Measurements from ENCODE around the gene SGMS1.

The SGMS1 gene

DNA sequence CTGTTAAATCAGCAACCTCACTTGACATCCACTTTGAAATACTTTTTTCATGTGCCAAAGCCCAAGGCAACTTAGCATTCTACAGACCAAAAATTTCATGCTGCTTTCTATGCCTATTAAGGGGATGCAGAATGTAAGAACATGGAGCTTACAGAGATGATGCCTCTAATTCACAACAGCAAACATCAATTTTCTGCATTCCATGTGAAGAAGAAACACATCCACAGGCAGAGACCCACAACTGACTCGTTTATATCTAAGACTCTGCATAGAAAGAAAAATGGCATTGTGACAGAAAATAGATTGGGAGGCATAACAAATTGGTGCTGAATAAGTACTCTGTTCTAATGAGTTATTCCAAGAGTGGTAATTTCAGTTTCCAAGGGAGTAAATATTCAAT, 107.6 kb downstream of the SGMS1 start:
- DNase-seq (ENCODE audit: low spot score), result no peak
- in situ Hi-C loops (cut with MboI; ENCODE audit: low pct_unique_long_range_greater_than_20kb, low sequenced_read_pairs, unreplicated experiment), result no loop called here
- no peak for TF ChIP-seq CTCF (IDR thresholded peaks at IDR 0.05; ENCODE audit: extremely low read depth, insufficient read depth, missing control alignments)

GRCh38 chr10:50515420-50515819, 108.3 kb downstream of the SGMS1 start:
- in situ Hi-C loops (cut with MboI; ENCODE audit: low pct_unique_long_range_greater_than_20kb, low sequenced_read_pairs, unreplicated experiment), result no loop called here
- DNase-seq (ENCODE audit: low spot score), result no peak
- TF ChIP-seq CTCF (IDR thresholded peaks at IDR 0.05; ENCODE audit: extremely low read depth, insufficient read depth, missing control alignments), result no peak

DNA sequence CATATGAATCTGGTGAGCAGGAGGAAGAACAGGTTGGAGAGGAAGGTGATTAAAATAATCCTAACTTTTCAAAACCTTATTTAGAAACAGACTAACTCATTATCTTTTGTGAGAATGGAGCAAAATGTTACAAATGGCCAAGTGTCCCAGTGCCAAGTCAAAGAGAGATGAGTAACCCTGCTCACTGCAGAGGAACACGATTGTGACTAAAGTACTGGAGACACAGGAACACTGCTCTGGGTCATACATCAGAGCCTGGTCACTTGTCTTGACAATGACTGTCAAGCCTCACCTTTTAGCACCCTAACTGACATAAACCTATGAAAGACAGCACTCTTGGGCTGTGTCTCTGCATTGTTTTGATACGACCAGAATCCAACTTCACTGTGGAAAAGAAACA, 108.8 kb downstream of the SGMS1 start:
- in situ Hi-C loops (cut with MboI; ENCODE audit: low pct_unique_long_range_greater_than_20kb, low sequenced_read_pairs, unreplicated experiment), result no loop called here
- no peak for DNase-seq (ENCODE audit: low spot score)
- TF ChIP-seq CTCF (IDR thresholded peaks at IDR 0.05; ENCODE audit: extremely low read depth, insufficient read depth, missing control alignments), result no peak

DNA sequence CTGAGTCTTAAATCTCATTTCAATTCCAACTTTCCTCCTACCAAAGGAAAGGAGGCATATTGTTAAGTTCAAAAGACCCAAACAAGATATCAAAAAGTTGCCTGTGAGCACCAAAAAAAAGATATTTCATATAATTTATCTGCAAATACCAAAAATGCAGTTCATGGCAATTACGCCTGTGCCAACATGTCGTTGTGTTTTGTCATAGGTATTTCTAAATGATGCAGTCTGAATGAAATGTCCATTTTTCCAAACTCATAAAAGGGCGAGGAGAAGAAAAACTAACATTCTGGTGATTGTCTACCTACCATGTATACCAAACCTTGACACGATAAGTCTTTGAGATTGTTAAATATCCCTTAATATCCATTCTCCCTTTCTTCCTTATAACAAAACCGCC, 109.8 kb downstream of the SGMS1 start:
- DNase-seq (ENCODE audit: low spot score), result no peak
- in situ Hi-C loops (cut with MboI; ENCODE audit: low pct_unique_long_range_greater_than_20kb, low sequenced_read_pairs, unreplicated experiment), result no loop called here
- TF ChIP-seq CTCF (IDR thresholded peaks at IDR 0.05; ENCODE audit: extremely low read depth, insufficient read depth, missing control alignments), result no peak

GRCh38 chr10:50512743-50513416, 110.9 kb downstream of the SGMS1 start:
- DNase-seq (ENCODE audit: low spot score), result no peak
- in situ Hi-C loops (cut with MboI; ENCODE audit: low pct_unique_long_range_greater_than_20kb, low sequenced_read_pairs, unreplicated experiment), result no loop called here
- no peak for TF ChIP-seq CTCF (IDR thresholded peaks at IDR 0.05; ENCODE audit: extremely low read depth, insufficient read depth, missing control alignments)

GRCh38 chr10:50512214-50512595, 111.6 kb downstream of the SGMS1 start:
- no peak for DNase-seq (ENCODE audit: low spot score)
- no peak for TF ChIP-seq CTCF (IDR thresholded peaks at IDR 0.05; ENCODE audit: extremely low read depth, insufficient read depth, missing control alignments)
- in situ Hi-C loops (cut with MboI; ENCODE audit: low pct_unique_long_range_greater_than_20kb, low sequenced_read_pairs, unreplicated experiment), result no loop called here

Measured in GM13977 (cell line).